Caco-2 (cell line): ENCODE results near the gene ENDOG. TPM values are rescaled to one million over a fixed set of nuclear protein-coding genes. Genes with fewer than 3 reads are reported as not detected.
"Not testable (repeated sequence)": the region's sequence is repeated elsewhere in the genome, so short reads cannot be mapped to it uniquely, and the experiment has no call there.

Experiments
- BruUV-seq: library from RNA; stranded (reverse); fragments of 400-500 nt; replicated peaks from 2 replicates; lab custom pipeline; 2021; lab: Mats Ljungman, UMichigan
- CTCF ChIA-PET: fragments of 300-600 bp; sonication (Branson Sonifier 250); formaldehyde crosslinking; loops from one replicate; lab custom pipeline; 2022; ENCODE audit warnings: antibody characterized with exemption; lab: Charles Lee
- POLR2A ChIA-PET: fragments of 300-600 bp; sonication (Branson Sonifier 250); formaldehyde crosslinking; loops from one replicate; lab custom pipeline; 2022; ENCODE audit warnings: antibody characterized with exemption; lab: Charles Lee
- DNase-seq, 2 experiments: peaks; one replicate each; pipeline versions ENCODE4 v3.0.0 to v3.0.0-alpha.2; 2020 to 2022
- H3K27me3 ChIP-seq: replicated peaks from 2 replicates; pipeline ENCODE4 v1.6.0; 2011; ENCODE audit warnings: low read length; ENCODE audit not compliant: control insufficient read depth, insufficient read depth
- H3K36me3 ChIP-seq: 2 replicates; pipeline ENCODE4 v1.5.1; 2011; ENCODE audit warnings: low read length; ENCODE audit not compliant: control insufficient read depth, insufficient read depth
- H3K4me1 ChIP-seq: fragments of 250-450 bp; sonication (Bioruptor Pico); 2 replicates; pipeline ENCODE4 v1.5.1; 2020; ENCODE audit warnings: mild to moderate bottlenecking
- H3K4me3 ChIP-seq: 2 replicates; pipeline ENCODE4 v1.5.1; 2011; ENCODE audit warnings: low read depth, mild to moderate bottlenecking, control low read depth, low read length
- H3K9me3 ChIP-seq: fragments of 250-450 bp; sonication (Bioruptor Pico); 2 replicates; pipeline ENCODE4 v1.5.1; 2020; ENCODE audit warnings: mild to moderate bottlenecking, moderate library complexity
- H3K27ac Mint-ChIP-seq: one replicate; pipeline ENCODE4 v1.8.0; 2022; ENCODE audit warnings: mixed read lengths; ENCODE audit not compliant: unreplicated experiment
- H3K27me3 Mint-ChIP-seq: one replicate; pipeline ENCODE4 v1.8.0; 2022; ENCODE audit warnings: mixed read lengths; ENCODE audit not compliant: insufficient read depth, unreplicated experiment
- H3K36me3 Mint-ChIP-seq: one replicate; pipeline ENCODE4 v1.8.0; 2022; ENCODE audit warnings: mild to moderate bottlenecking, mixed read lengths; ENCODE audit not compliant: insufficient read depth, unreplicated experiment
- H3K4me1 Mint-ChIP-seq: one replicate; pipeline ENCODE4 v1.8.0; 2022; ENCODE audit warnings: low read depth, mixed read lengths; ENCODE audit not compliant: unreplicated experiment
- H3K4me3 Mint-ChIP-seq: one replicate; pipeline ENCODE4 v1.8.0; 2022; ENCODE audit warnings: mild to moderate bottlenecking, moderate library complexity, mixed read lengths; ENCODE audit not compliant: unreplicated experiment
- H3K9me3 Mint-ChIP-seq: one replicate; pipeline ENCODE4 v1.8.0; 2022; ENCODE audit warnings: mixed read lengths; ENCODE audit not compliant: unreplicated experiment
- CTCF ChIP-seq, 2 experiments: fragments of 200-600 bp in 1 of 2; IDR thresholded peaks; 1 replicate in 1 of 2; 2 replicates in 1 of 2; pipeline versions ENCODE4 v1.5.1 to v1.8.0; 2011 to 2022; ENCODE audit warnings: antibody characterized with exemption in 1 of 2, control low read depth in 1 of 2, inconsistent platforms in 1 of 2, low read depth in 1 of 2, low read length in 1 of 2, mild to moderate bottlenecking in 1 of 2, moderate library complexity in 1 of 2; ENCODE audit not compliant: insufficient read depth in 1 of 2, severe bottlenecking in 1 of 2, unreplicated experiment in 1 of 2
- intact Hi-C: fragments of 100-400 bp; cut with micrococcal nuclease; formaldehyde crosslinking; loops from one replicate; pipeline ENCODE4 v1.10.0; 2022; ENCODE audit not compliant: unreplicated experiment
- total RNA-seq: library from RNA; stranded (reverse); gene quantifications from 2 replicates; pipeline ENCODE4 v1.2.3, GENCODE V29; 2022

ENDOG gene
- total RNA-seq, 1 experiment from 2014 or later: 30.0 TPM

GRCh38 chr9:128863647-128864046 is 45.3 kb downstream of the ENDOG start:
- H3K27ac Mint-ChIP-seq: no peak overlapping the region
- POLR2A ChIA-PET: no interaction called here
- CTCF ChIA-PET: interaction anchor here (0.5 to 2.1 kb wide), 5 partner anchors 12 to 676 kb away, joined by 3 to 14 read pairs (median 4); no protein-coding TSS in a partner anchor
- H3K4me1 ChIP-seq: peaks cover 4% of the 10 kb centered on the region; the same call in 1 of the 2 replicates
- H3K9me3 Mint-ChIP-seq: no peaks in the 10 kb centered on the region
- BruUV-seq: no TSS peak
- H3K36me3 ChIP-seq: no peaks in the 10 kb centered on the region
- H3K9me3 ChIP-seq: no peaks in the 10 kb centered on the region
- TF ChIP-seq CTCF (IDR thresholded peaks at IDR 0.05; ENCODE audit: insufficient read depth in 1 of 2, low read depth in 1 of 2, low read length in 1 of 2, severe bottlenecking in 1 of 2, unreplicated experiment in 1 of 2): peak; percentile 95 to 99
- no peaks in the 10 kb centered on the region for H3K4me1 Mint-ChIP-seq
- DNase-seq: peak; percentile 85 to 89
- no peak overlapping the region for H3K4me3 ChIP-seq
- H3K27me3 ChIP-seq: no peaks in the 10 kb centered on the region
- H3K36me3 Mint-ChIP-seq: no peaks in the 10 kb centered on the region
- H3K4me3 Mint-ChIP-seq: no peak overlapping the region
- intact Hi-C loops: loop anchor here (1.0 kb wide), 2 partner anchors 18 to 65 kb away; partner anchors contain the start of gene KYAT1
- H3K27me3 Mint-ChIP-seq: no peaks in the 10 kb centered on the region

- intact Hi-C loops: no loop called here
- no peak for TF ChIP-seq CTCF (IDR thresholded peaks at IDR 0.05; ENCODE audit: insufficient read depth in 1 of 2, low read depth in 1 of 2, low read length in 1 of 2, severe bottlenecking in 1 of 2, unreplicated experiment in 1 of 2)
- BruUV-seq: no TSS peak
- Histone ChIP-seq H3K4me1 (peaks cover 8% of the 10 kb centered on the region), H3K9me3 (no peaks in the 10 kb centered on the region), H3K4me3 (no peak overlapping the region), H3K36me3 (no peaks in the 10 kb centered on the region), H3K27me3 (no peaks in the 10 kb centered on the region)
- Mint-ChIP-seq H3K9me3 (no peaks in the 10 kb centered on the region), H3K27me3 (no peaks in the 10 kb centered on the region), H3K4me1 (no peaks in the 10 kb centered on the region), H3K27ac (no peak overlapping the region), H3K4me3 (no peak overlapping the region), H3K36me3 (peaks cover under 1% of the 10 kb centered on the region)
- no peak for DNase-seq
- POLR2A ChIA-PET: interaction anchor here (0.7 kb wide), 1 partner anchor 164 kb away, joined by 5 read pairs; no protein-coding TSS in a partner anchor
- CTCF ChIA-PET: no interaction called here
These were observed 52.0 kb downstream of the ENDOG start for GRCh38 chr9:128870128-128870940.

GRCh38 chr9:128870941-128871265 is 52.6 kb downstream of the ENDOG start:
- BruUV-seq, H3K9me3 ChIP-seq, intact Hi-C loops, DNase-seq, H3K4me3 Mint-ChIP-seq, H3K36me3 ChIP-seq, H3K36me3 Mint-ChIP-seq, H3K4me3 ChIP-seq, H3K9me3 Mint-ChIP-seq, H3K27ac Mint-ChIP-seq, H3K27me3 Mint-ChIP-seq, CTCF ChIA-PET, H3K4me1 Mint-ChIP-seq, H3K27me3 ChIP-seq: not testable (repeated sequence)
- H3K4me1 ChIP-seq: peaks cover 13% of the 10 kb centered on the region
- POLR2A ChIA-PET: interaction anchor here (0.7 kb wide), 1 partner anchor 164 kb away, joined by 5 read pairs; no protein-coding TSS in a partner anchor

Other genes with a start within 250 kb of the ENDOG start
- 80.2 and 80.8 TPM in 2 replicates for gene DYNC2I2, start 161.7 kb upstream of the ENDOG start, total RNA-seq
- 710 and 745 TPM in 2 replicates for gene SET, start 129.3 kb upstream of the ENDOG start, total RNA-seq
- gene PKN3, start 116.0 kb upstream of the ENDOG start, total RNA-seq: 1.6 and 2.1 TPM in 2 replicates
- 71.0 and 73.7 TPM in 2 replicates for gene ZDHHC12, start 94.4 kb upstream of the ENDOG start, total RNA-seq
- 21.7 and 28.6 TPM in 2 replicates for gene ZER1, start 46.6 kb upstream of the ENDOG start, total RNA-seq
- gene TBC1D13, start 31.2 kb upstream of the ENDOG start, total RNA-seq: 35.6 and 39.9 TPM in 2 replicates
- 76.2 and 88.0 TPM in 2 replicates for gene SPOUT1, start 11.3 kb downstream of the ENDOG start, total RNA-seq
- 6.9 and 7.8 TPM in 2 replicates for gene KYAT1, start 63.5 kb downstream of the ENDOG start, total RNA-seq
- 21.9 and 22.4 TPM in 2 replicates for gene LRRC8A, start 63.6 kb downstream of the ENDOG start, total RNA-seq
- gene PHYHD1, start 102.5 kb downstream of the ENDOG start, total RNA-seq: 0.59 and 0.63 TPM in 2 replicates
- 25.9 and 27.2 TPM in 2 replicates for gene DOLK, start 129.1 kb downstream of the ENDOG start, total RNA-seq
- 80.9 and 85.7 TPM in 2 replicates for gene NUP188, start 129.2 kb downstream of the ENDOG start, total RNA-seq
- gene SH3GLB2, start 209.8 kb downstream of the ENDOG start, total RNA-seq: 64.2 and 66.7 TPM in 2 replicates
- 25.1 and 34.8 TPM in 2 replicates for gene MIGA2, start 218.1 kb downstream of the ENDOG start, total RNA-seq